HEK293 (cell line): ENCODE data around the gene RFX2.

Source experiments
- CTCF ChIA-PET: fragments of 350-600 bp; formaldehyde crosslinking; extraction: SDS; loops from one replicate; lab custom pipeline; 2021; ENCODE audit warnings: antibody characterized with exemption; lab: Yijun Ruan, JAX
- POLR2A ChIA-PET: fragments of 300-600 bp; formaldehyde crosslinking; extraction: SDS; loops from one replicate; lab custom pipeline; 2020; ENCODE audit warnings: antibody characterized with exemption, inconsistent platforms; lab: Yijun Ruan, JAX
- H3K27ac ChIP-seq: fragments of 200-500 bp; sonication (Bioruptor generic); 2 replicates; pipeline ENCODE4 v1.5.1; 2014; ENCODE audit warnings: low read depth, low read length, control low read depth, inconsistent platforms; ENCODE audit errors: extremely low read depth
- H3K36me3 ChIP-seq, 2 experiments: fragments of 200-500 bp in 1 of 2; sonication (Bioruptor generic) in 1 of 2; 1 replicate in 1 of 2; 2 replicates in 1 of 2; pipeline ENCODE4 v1.5.1; 2014 to 2017; ENCODE audit warnings: inconsistent platforms in 2 of 2, low read length in 2 of 2; ENCODE audit not compliant: control insufficient read depth in 2 of 2, insufficient read depth in 1 of 2
- H3K4me1 ChIP-seq: fragments of 200-500 bp; sonication (Bioruptor generic); 2 replicates; pipeline ENCODE4 v1.5.1; 2014; ENCODE audit warnings: mild to moderate bottlenecking, low read length, inconsistent platforms; ENCODE audit not compliant: control insufficient read depth, insufficient read depth
- H3K4me3 ChIP-seq: 2 replicates; pipeline ENCODE4 v1.5.1; 2011; ENCODE audit warnings: low read depth, mild to moderate bottlenecking, control low read depth, low read length, moderate library complexity
- H3K9me3 ChIP-seq: fragments of 200-500 bp; sonication (Bioruptor generic); 2 replicates; pipeline ENCODE4 v1.5.1; 2014; ENCODE audit warnings: low read depth, low read length, inconsistent platforms; ENCODE audit not compliant: control insufficient read depth, insufficient read depth
- BCL11B ChIP-seq: fragments of 450-650 bp; formaldehyde crosslinking; IDR thresholded peaks from 2 replicates; pipeline ENCODE4 v1.5.1; 2016; ENCODE audit warnings: low read depth, missing biosample characterization, missing genetic modification characterization
- ELK4 ChIP-seq: IDR thresholded peaks from 2 replicates; pipeline ENCODE4 v1.6.1; 2011; ENCODE audit warnings: mild to moderate bottlenecking, low read depth, low read length, borderline replicate concordance
- GLI4 ChIP-seq: fragments of 450-650 bp; formaldehyde crosslinking; IDR thresholded peaks from 2 replicates; pipeline ENCODE4 v1.5.1; 2016; ENCODE audit warnings: missing biosample characterization, missing genetic modification characterization
- GLIS1 ChIP-seq: fragments of 450-650 bp; formaldehyde crosslinking; IDR thresholded peaks from 2 replicates; pipeline ENCODE4 v1.5.1; 2016; ENCODE audit warnings: missing biosample characterization, missing genetic modification characterization
- MYNN ChIP-seq: fragments of 450-650 bp; formaldehyde crosslinking; IDR thresholded peaks from 2 replicates; pipeline ENCODE4 v1.5.1; 2016; ENCODE audit warnings: missing biosample characterization, missing genetic modification characterization, borderline replicate concordance
- PRDM2 ChIP-seq: fragments of 450-650 bp; formaldehyde crosslinking; IDR thresholded peaks from 2 replicates; pipeline ENCODE4 v1.5.1; 2016; ENCODE audit warnings: missing biosample characterization, missing genetic modification characterization, borderline replicate concordance
- SP2 ChIP-seq: fragments of 450-650 bp; formaldehyde crosslinking; IDR thresholded peaks from 2 replicates; pipeline ENCODE4 v1.5.1; 2016; ENCODE audit warnings: missing biosample characterization, missing genetic modification characterization
- TRIM28 ChIP-seq: IDR thresholded peaks from 2 replicates; pipeline ENCODE4 v1.6.1; 2011; ENCODE audit warnings: low read length, control low read depth, borderline replicate concordance
- ZBTB17 ChIP-seq: fragments of 450-650 bp; formaldehyde crosslinking; IDR thresholded peaks from 2 replicates; pipeline ENCODE4 v1.5.1; 2016; ENCODE audit warnings: missing biosample characterization, missing genetic modification characterization
- ZFP37 ChIP-seq: fragments of 450-650 bp; formaldehyde crosslinking; IDR thresholded peaks from 2 replicates; pipeline ENCODE4 v1.5.1; 2016; ENCODE audit warnings: missing biosample characterization, missing genetic modification characterization
- ZNF140 ChIP-seq: fragments of 450-650 bp; formaldehyde crosslinking; IDR thresholded peaks from 2 replicates; pipeline ENCODE4 v1.5.1; 2016; ENCODE audit warnings: missing biosample characterization, missing genetic modification characterization
- ZNF155 ChIP-seq: fragments of 450-650 bp; formaldehyde crosslinking; IDR thresholded peaks from 2 replicates; pipeline ENCODE4 v1.5.1; 2016; ENCODE audit warnings: missing biosample characterization, missing genetic modification characterization
- ZNF16 ChIP-seq: fragments of 450-650 bp; formaldehyde crosslinking; IDR thresholded peaks from 2 replicates; pipeline ENCODE4 v1.5.1; 2016; ENCODE audit warnings: low read depth, missing biosample characterization, missing genetic modification characterization
- ZNF26 ChIP-seq: fragments of 450-650 bp; formaldehyde crosslinking; IDR thresholded peaks from 2 replicates; pipeline ENCODE4 v1.5.1; 2016; ENCODE audit warnings: missing biosample characterization, missing genetic modification characterization
- ZNF292 ChIP-seq: fragments of 450-650 bp; formaldehyde crosslinking; IDR thresholded peaks from 2 replicates; pipeline ENCODE4 v1.5.1; 2016; ENCODE audit warnings: low read depth, missing biosample characterization, missing genetic modification characterization, borderline replicate concordance
- ZNF350 ChIP-seq: fragments of 450-650 bp; formaldehyde crosslinking; IDR thresholded peaks from 2 replicates; pipeline ENCODE4 v1.5.0; 2017; ENCODE audit warnings: missing biosample characterization, mild to moderate bottlenecking, missing genetic modification characterization
- ZNF423 ChIP-seq: fragments of 450-650 bp; formaldehyde crosslinking; IDR thresholded peaks from 2 replicates; pipeline ENCODE4 v1.5.1; 2016; ENCODE audit warnings: missing biosample characterization, missing genetic modification characterization
- ZNF548 ChIP-seq: fragments of 450-650 bp; formaldehyde crosslinking; IDR thresholded peaks from 2 replicates; pipeline ENCODE4 v1.5.1; 2016; ENCODE audit warnings: missing biosample characterization, missing genetic modification characterization
- ZNF558 ChIP-seq: fragments of 450-650 bp; formaldehyde crosslinking; IDR thresholded peaks from 2 replicates; pipeline ENCODE4 v1.5.1; 2016; ENCODE audit warnings: missing biosample characterization, missing genetic modification characterization
- ZNF624 ChIP-seq: fragments of 450-650 bp; formaldehyde crosslinking; IDR thresholded peaks from 2 replicates; pipeline ENCODE4 v1.5.1; 2017; ENCODE audit warnings: missing biosample characterization, missing genetic modification characterization
- ZNF664 ChIP-seq: fragments of 450-650 bp; formaldehyde crosslinking; IDR thresholded peaks from 2 replicates; pipeline ENCODE4 v1.5.1; 2016; ENCODE audit warnings: missing biosample characterization, missing genetic modification characterization
- ZNF837 ChIP-seq: fragments of 450-650 bp; formaldehyde crosslinking; IDR thresholded peaks from 2 replicates; pipeline ENCODE4 v1.5.1; 2016; ENCODE audit warnings: missing biosample characterization, missing genetic modification characterization
- ZSCAN18 ChIP-seq: fragments of 450-650 bp; formaldehyde crosslinking; IDR thresholded peaks from 2 replicates; pipeline ENCODE4 v1.5.1; 2016; ENCODE audit warnings: missing biosample characterization, missing genetic modification characterization
- ZSCAN4 ChIP-seq: fragments of 450-650 bp; formaldehyde crosslinking; IDR thresholded peaks from 2 replicates; pipeline ENCODE4 v1.5.1; 2017; ENCODE audit warnings: missing biosample characterization, missing genetic modification characterization
- ZXDB ChIP-seq: fragments of 450-650 bp; formaldehyde crosslinking; IDR thresholded peaks from 2 replicates; pipeline ENCODE4 v1.5.1; 2016; ENCODE audit warnings: missing biosample characterization, missing genetic modification characterization

The RFX2 gene

GRCh38 chr19:5959260-5960004, 150.9 kb downstream of the RFX2 start:
- H3K4me1 ChIP-seq = peaks cover 46% of the 10 kb centered on the region
- ChIA-PET POLR2A (no interaction called here), CTCF (interaction anchor here (1.8 kb wide), 1 partner anchor 9 kb away, joined by 7 read pairs; no protein-coding TSS in a partner anchor)
- H3K9me3 ChIP-seq = no peaks in the 10 kb centered on the region
- no peak for TF ChIP-seq ZNF155 (tag by site-specific recombination)
- no peak for TF ChIP-seq ZNF558 (tag by site-specific recombination)
- no peak for TF ChIP-seq ZNF837 (tag by site-specific recombination)
- TF ChIP-seq ZSCAN4 (tag by site-specific recombination) = no peak
- no peak for TF ChIP-seq SP2 (tag by site-specific recombination)
- TF ChIP-seq PRDM2 (tag by site-specific recombination) = no peak
- no peak for TF ChIP-seq ZNF26 (tag by site-specific recombination)
- TF ChIP-seq ZBTB17 (tag by site-specific recombination) = no peak
- no peak for TF ChIP-seq ZNF292 (tag by site-specific recombination)
- TF ChIP-seq ZNF624 (tag by site-specific recombination) = no peak
- no peak for TF ChIP-seq ZNF16 (tag by site-specific recombination)
- no peak for TF ChIP-seq BCL11B (tag by site-specific recombination)
- H3K27ac ChIP-seq = no peak overlapping the region
- H3K4me3 ChIP-seq = no peak overlapping the region
- H3K36me3 ChIP-seq = peaks cover 0 to 2% of the 10 kb centered on the region in 2 experiments; a peak in 1 of 3 replicates

GRCh38 chr19:5958851-5959122, 151.5 kb downstream of the RFX2 start:
- Histone ChIP-seq H3K4me1 (peaks cover 52% of the 10 kb centered on the region), H3K9me3 (no peaks in the 10 kb centered on the region), H3K27ac (no peak overlapping the region), H3K4me3 (no peak overlapping the region), H3K36me3 (no peaks in the 10 kb centered on the region)
- ChIA-PET CTCF (interaction anchor here (1.2 to 1.8 kb wide), 3 partner anchors 10 to 155 kb away, joined by 5 to 7 read pairs (median 6); no protein-coding TSS in a partner anchor), POLR2A (no interaction called here)
- no peak for TF ChIP-seq ZFP37 (tag by site-specific recombination)
- TF ChIP-seq GLI4 (tag by site-specific recombination) = no peak
- TF ChIP-seq GLIS1 (tag by site-specific recombination) = no peak
- no peak for TF ChIP-seq TRIM28
- no peak for TF ChIP-seq ZNF423 (tag by site-specific recombination)
- no peak for TF ChIP-seq ZXDB (tag by site-specific recombination)
- TF ChIP-seq ZSCAN18 (tag by site-specific recombination) = no peak
- no peak for TF ChIP-seq ZNF350 (tag by site-specific recombination)
- no peak for TF ChIP-seq MYNN (tag by site-specific recombination)
- TF ChIP-seq ZNF664 = no peak
- no peak for TF ChIP-seq ZNF140 (tag by site-specific recombination)
- TF ChIP-seq ELK4 = no peak
- TF ChIP-seq ZNF548 (tag by site-specific recombination) = no peak
